ENCODE data around the gene FAS. TPM values are rescaled to one million over a fixed set of nuclear protein-coding genes. Genes with fewer than 3 reads are reported as not detected.

FAS gene
- polyA plus RNA-seq, 1 of the 3 experiments (the other 2 are of a cell fraction), result 31.5 TPM

DNA sequence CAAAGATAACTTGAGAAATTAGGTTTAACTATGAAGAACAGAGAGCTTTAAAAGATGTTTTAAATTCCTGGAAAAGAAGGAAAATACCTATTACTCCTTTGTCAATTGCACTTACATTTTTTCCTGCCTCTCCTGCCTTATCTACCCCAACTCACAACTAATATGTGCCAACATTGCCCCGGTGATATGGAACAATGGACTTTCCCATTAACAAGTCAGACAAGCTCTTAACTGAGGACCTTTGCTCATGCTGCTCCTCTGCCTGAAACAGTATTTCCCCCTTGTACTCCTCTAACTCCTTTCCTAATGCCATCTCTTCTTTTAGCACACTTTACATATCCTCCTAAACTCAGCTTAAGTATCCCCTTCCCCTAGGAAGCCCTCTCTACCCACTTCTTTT lies 33.2 kb upstream of the FAS start:
- peaks cover 13% of the 10 kb centered on the region for H3F3A ChIP-seq (replicated peaks; ENCODE audit: insufficient read depth)
- no peaks in the 10 kb centered on the region for H4K20me1 ChIP-seq (ENCODE audit: insufficient read depth)
- H3K4me1 ChIP-seq (ENCODE audit: control insufficient read depth in 1 of 2, insufficient read depth in 2 of 2, low read depth in 1 of 2, low read length in 1 of 2), result peaks cover 8 to 15% of the 10 kb centered on the region in 2 experiments; a peak in 3 of 4 replicates
- H2AFZ ChIP-seq (ENCODE audit: low read depth), result no peak overlapping the region
- H3K9ac ChIP-seq, result no peak overlapping the region
- no peaks in the 10 kb centered on the region for H3K36me3 ChIP-seq (replicated peaks in 1 of 2; ENCODE audit: control insufficient read depth in 1 of 2, insufficient read depth in 2 of 2, low read length in 1 of 2)
- ChIA-PET CTCF (interaction anchor here (1.0 to 3.4 kb wide), 4 partner anchors 15 to 72 kb away, joined by 3 to 20 read pairs (median 5); no protein-coding TSS in a partner anchor), POLR2A (no interaction called here)
- no peak for DNase-seq
- H3K27me3 ChIP-seq (ENCODE audit: insufficient read depth), result no peaks in the 10 kb centered on the region
- no peak overlapping the region for H3K27ac ChIP-seq (ENCODE audit: low read depth in 2 of 2, low read length in 1 of 2)
- no peaks in the 10 kb centered on the region for H3K79me2 ChIP-seq (ENCODE audit: insufficient read depth)
- no peaks in the 10 kb centered on the region for H3K9me3 ChIP-seq
- no peaks in the 10 kb centered on the region for H3K9me2 ChIP-seq
- 89% methylated on average over 1 of the region's 1 CpG for WGBS (ENCODE audit: low lambda C conversion rate)
- TF ChIP-seq JUND (IDR thresholded peaks at IDR 0.05), result no peak
- no peak for TF ChIP-seq EZH2phosphoT487 (IDR thresholded peaks at IDR 0.05; ENCODE audit: borderline replicate concordance, low read depth)
- no peak for TF ChIP-seq RXRA (IDR thresholded peaks at IDR 0.05; ENCODE audit: borderline replicate concordance, low read depth)
- TF ChIP-seq EP300 (IDR thresholded peaks at IDR 0.05; ENCODE audit: borderline replicate concordance in 1 of 2, low read depth in 1 of 2, low read length in 1 of 2), result no peak
- no peak for TF ChIP-seq GABPA (IDR thresholded peaks at IDR 0.05; ENCODE audit: low read depth)
- TF ChIP-seq, protein P1, sequence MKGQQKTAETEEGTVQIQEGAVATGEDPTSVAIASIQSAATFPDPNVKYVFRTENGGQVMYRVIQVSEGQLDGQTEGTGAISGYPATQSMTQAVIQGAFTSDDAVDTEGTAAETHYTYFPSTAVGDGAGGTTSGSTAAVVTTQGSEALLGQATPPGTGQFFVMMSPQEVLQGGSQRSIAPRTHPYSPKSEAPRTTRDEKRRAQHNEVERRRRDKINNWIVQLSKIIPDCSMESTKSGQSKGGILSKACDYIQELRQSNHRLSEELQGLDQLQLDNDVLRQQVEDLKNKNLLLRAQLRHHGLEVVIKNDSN (IDR thresholded peaks at IDR 0.05; ENCODE audit: borderline replicate concordance, low read depth), result no peak
- TF ChIP-seq TEAD4 (IDR thresholded peaks at IDR 0.05; ENCODE audit: borderline replicate concordance, insufficient read depth), result no peak
- no peak overlapping the region for H3K4me3 ChIP-seq (ENCODE audit: low read depth in 2 of 2, low read length in 1 of 2)
- no peak overlapping the region for H3K4me2 ChIP-seq

DNA sequence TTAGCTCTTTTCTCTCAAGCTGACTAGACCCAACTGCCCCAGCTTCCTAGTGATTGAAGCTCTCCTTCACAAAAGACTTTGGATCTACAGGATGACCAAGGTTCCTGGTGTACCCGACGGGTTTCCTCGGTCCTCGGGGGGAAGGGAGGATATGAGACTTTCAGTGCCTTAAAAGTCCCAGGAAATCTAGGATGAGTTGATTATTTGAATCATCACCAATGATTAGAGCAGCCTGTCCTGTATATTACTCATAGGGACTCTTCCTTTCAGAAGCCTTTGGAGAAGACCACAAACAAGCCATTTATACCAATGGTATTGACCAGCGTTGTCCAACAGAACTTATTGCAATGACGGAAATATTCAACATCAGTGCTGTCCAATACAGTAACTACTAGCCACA lies 31.9 kb upstream of the FAS start:
- Histone ChIP-seq H3K27me3 (ENCODE audit: insufficient read depth) (no peaks in the 10 kb centered on the region), H3K9ac (no peak overlapping the region), H3K36me3 (replicated peaks in 1 of 2; ENCODE audit: control insufficient read depth in 1 of 2, insufficient read depth in 2 of 2, low read length in 1 of 2) (no peaks in the 10 kb centered on the region), H3K9me2 (no peaks in the 10 kb centered on the region), H3K4me1 (ENCODE audit: control insufficient read depth in 1 of 2, insufficient read depth in 2 of 2, low read depth in 1 of 2, low read length in 1 of 2) (peaks cover 0 to 2% of the 10 kb centered on the region in 2 experiments; a peak in 1 of 4 replicates), H3K4me2 (no peak overlapping the region), H3K27ac (ENCODE audit: low read depth in 2 of 2, low read length in 1 of 2) (no peak overlapping the region), H3K4me3 (ENCODE audit: low read depth in 2 of 2, low read length in 1 of 2) (no peak overlapping the region), H4K20me1 (ENCODE audit: insufficient read depth) (no peaks in the 10 kb centered on the region), H3F3A (replicated peaks; ENCODE audit: insufficient read depth) (no peaks in the 10 kb centered on the region), H2AFZ (ENCODE audit: low read depth) (no peak overlapping the region), H3K79me2 (ENCODE audit: insufficient read depth) (no peaks in the 10 kb centered on the region), H3K9me3 (no peaks in the 10 kb centered on the region)
- POLR2A ChIA-PET, result no interaction called here
- WGBS (ENCODE audit: low lambda C conversion rate), result 93% methylated on average over 6 of the region's 6 CpGs
- CTCF ChIA-PET, result interaction anchor here (1.6 to 3.4 kb wide), 2 partner anchors 25 to 71 kb away, joined by 3 to 20 read pairs; no protein-coding TSS in a partner anchor
- DNase-seq, result no peak
- TF ChIP-seq, protein P1 (IDR thresholded peaks at IDR 0.05; ENCODE audit: borderline replicate concordance, low read depth), result no peak
- TF ChIP-seq CHD2 (IDR thresholded peaks at IDR 0.05; ENCODE audit: low read length, partially characterized antibody) (no peak), SIN3A (IDR thresholded peaks at IDR 0.05; ENCODE audit: borderline replicate concordance, low read depth, low read length) (no peak), GABPA (IDR thresholded peaks at IDR 0.05; ENCODE audit: low read depth) (no peak), SMC3 (IDR thresholded peaks at IDR 0.05; ENCODE audit: low read depth, low read length) (no peak), TAF1 (IDR thresholded peaks at IDR 0.05; ENCODE audit: borderline replicate concordance, low read depth, low read length) (no peak), MEF2A (IDR thresholded peaks at IDR 0.05; ENCODE audit: borderline replicate concordance, low read depth) (no peak), RAD21 (IDR thresholded peaks at IDR 0.05; ENCODE audit: low read length) (no peak), NFIC (IDR thresholded peaks at IDR 0.05; ENCODE audit: borderline replicate concordance) (no peak), JUND (IDR thresholded peaks at IDR 0.05) (no peak), FOXJ3 (CRISPR knock-in tag; IDR thresholded peaks at IDR 0.05) (no peak), TCF12 (IDR thresholded peaks at IDR 0.05) (no peak), POLR2AphosphoS5 (IDR thresholded peaks at IDR 0.05; ENCODE audit: low read depth, low read length) (no peak)
- TF ChIP-seq, protein P2, sequence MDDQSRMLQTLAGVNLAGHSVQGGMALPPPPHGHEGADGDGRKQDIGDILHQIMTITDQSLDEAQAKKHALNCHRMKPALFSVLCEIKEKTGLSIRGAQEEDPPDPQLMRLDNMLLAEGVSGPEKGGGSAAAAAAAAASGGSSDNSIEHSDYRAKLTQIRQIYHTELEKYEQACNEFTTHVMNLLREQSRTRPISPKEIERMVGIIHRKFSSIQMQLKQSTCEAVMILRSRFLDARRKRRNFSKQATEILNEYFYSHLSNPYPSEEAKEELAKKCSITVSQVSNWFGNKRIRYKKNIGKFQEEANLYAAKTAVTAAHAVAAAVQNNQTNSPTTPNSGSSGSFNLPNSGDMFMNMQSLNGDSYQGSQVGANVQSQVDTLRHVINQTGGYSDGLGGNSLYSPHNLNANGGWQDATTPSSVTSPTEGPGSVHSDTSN (IDR thresholded peaks at IDR 0.05), result no peak
- TF ChIP-seq, protein P3, sequence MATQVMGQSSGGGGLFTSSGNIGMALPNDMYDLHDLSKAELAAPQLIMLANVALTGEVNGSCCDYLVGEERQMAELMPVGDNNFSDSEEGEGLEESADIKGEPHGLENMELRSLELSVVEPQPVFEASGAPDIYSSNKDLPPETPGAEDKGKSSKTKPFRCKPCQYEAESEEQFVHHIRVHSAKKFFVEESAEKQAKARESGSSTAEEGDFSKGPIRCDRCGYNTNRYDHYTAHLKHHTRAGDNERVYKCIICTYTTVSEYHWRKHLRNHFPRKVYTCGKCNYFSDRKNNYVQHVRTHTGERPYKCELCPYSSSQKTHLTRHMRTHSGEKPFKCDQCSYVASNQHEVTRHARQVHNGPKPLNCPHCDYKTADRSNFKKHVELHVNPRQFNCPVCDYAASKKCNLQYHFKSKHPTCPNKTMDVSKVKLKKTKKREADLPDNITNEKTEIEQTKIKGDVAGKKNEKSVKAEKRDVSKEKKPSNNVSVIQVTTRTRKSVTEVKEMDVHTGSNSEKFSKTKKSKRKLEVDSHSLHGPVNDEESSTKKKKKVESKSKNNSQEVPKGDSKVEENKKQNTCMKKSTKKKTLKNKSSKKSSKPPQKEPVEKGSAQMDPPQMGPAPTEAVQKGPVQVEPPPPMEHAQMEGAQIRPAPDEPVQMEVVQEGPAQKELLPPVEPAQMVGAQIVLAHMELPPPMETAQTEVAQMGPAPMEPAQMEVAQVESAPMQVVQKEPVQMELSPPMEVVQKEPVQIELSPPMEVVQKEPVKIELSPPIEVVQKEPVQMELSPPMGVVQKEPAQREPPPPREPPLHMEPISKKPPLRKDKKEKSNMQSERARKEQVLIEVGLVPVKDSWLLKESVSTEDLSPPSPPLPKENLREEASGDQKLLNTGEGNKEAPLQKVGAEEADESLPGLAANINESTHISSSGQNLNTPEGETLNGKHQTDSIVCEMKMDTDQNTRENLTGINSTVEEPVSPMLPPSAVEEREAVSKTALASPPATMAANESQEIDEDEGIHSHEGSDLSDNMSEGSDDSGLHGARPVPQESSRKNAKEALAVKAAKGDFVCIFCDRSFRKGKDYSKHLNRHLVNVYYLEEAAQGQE (IDR thresholded peaks at IDR 0.05; ENCODE audit: low read depth, low read length), result no peak
- TF ChIP-seq, protein P4, sequence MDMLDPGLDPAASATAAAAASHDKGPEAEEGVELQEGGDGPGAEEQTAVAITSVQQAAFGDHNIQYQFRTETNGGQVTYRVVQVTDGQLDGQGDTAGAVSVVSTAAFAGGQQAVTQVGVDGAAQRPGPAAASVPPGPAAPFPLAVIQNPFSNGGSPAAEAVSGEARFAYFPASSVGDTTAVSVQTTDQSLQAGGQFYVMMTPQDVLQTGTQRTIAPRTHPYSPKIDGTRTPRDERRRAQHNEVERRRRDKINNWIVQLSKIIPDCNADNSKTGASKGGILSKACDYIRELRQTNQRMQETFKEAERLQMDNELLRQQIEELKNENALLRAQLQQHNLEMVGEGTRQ (IDR thresholded peaks at IDR 0.05; ENCODE audit: borderline replicate concordance, low read depth, low read length), result no peak
- TF ChIP-seq, protein P5, sequence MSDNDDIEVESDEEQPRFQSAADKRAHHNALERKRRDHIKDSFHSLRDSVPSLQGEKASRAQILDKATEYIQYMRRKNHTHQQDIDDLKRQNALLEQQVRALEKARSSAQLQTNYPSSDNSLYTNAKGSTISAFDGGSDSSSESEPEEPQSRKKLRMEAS (IDR thresholded peaks at IDR 0.05; ENCODE audit: low read depth), result no peak
